ENCODE measurements around the gene RBM38.
A peak's percentile ranks its signal among the peaks of the same experiment; 100 is the strongest.

RBM38 gene

DNA sequence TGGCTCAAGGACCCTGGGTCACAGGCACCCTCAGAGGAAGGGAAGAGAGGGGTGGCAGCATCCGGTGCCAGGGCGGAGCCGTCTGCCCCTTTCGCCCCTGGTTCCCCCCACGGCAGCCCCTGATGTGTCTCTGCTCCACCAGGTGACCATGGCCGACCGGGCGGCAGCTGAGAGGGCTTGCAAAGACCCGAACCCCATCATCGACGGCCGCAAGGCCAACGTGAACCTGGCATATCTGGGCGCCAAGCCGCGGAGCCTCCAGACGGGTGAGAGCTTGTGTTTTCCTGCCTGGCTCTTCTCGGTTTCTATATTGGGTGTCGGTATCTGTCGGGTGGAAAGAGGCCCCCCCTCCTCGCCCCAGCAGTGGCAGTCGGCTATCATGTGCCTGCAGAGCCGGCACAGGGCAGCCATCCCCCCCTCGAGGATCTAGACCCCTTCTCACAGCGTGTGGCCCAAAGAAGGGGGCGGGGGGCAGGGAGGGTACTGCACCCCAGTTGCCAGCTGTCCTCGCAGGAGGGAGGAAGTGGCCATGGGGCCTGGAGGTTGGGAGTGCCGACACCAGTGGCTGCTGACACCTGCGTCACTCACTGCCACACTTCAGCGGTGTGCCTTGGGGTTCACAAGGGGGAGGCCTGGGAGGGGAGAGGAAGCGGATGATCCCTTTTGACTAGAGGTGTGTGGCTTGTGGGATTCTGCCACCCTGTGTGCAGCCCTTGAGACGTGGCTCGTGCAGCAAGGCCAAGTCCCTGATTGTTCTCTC lies 1.5 kb downstream of the RBM38 start:
- DNase-seq, result no peak

DNA sequence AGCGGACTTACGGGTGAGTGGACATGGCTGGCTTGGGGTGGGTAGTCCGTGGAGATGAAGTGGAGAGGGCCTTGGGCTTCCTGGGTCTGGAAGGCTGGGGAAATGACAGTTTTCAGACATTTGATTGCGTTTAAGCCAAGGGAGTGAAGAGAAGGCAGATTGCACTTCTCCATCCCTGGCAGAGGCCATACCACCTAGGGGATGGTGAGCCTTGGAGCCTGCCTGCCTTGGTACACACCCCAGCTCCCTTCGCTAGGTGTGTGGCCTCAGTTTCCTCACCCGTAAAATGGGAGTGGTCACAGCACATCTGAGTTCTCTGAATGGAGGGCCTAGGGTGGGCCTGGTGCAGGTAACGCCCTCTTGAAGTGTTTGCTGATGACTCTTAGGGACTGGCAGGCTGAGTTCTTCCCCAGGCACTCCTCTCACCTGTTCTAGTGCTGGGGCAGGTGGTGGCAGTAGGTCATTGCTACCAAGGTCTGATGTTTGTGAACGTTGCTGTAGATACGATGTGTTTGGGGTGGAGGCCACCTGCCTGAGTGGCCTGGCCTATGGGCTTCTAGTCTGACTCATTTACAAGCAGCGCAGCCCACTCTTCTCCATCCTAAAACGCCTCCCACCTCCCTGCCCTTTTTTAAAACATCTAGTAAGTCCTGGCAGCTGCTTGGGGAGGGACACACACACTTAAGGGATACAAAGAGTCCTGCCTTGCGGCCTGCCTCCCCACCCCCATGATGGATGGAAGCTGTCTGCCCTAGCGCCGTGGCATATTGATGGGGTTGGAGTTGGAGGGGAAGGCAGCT lies 2.3 kb downstream of the RBM38 start:
- peak; percentile 89 for DNase-seq

DNA sequence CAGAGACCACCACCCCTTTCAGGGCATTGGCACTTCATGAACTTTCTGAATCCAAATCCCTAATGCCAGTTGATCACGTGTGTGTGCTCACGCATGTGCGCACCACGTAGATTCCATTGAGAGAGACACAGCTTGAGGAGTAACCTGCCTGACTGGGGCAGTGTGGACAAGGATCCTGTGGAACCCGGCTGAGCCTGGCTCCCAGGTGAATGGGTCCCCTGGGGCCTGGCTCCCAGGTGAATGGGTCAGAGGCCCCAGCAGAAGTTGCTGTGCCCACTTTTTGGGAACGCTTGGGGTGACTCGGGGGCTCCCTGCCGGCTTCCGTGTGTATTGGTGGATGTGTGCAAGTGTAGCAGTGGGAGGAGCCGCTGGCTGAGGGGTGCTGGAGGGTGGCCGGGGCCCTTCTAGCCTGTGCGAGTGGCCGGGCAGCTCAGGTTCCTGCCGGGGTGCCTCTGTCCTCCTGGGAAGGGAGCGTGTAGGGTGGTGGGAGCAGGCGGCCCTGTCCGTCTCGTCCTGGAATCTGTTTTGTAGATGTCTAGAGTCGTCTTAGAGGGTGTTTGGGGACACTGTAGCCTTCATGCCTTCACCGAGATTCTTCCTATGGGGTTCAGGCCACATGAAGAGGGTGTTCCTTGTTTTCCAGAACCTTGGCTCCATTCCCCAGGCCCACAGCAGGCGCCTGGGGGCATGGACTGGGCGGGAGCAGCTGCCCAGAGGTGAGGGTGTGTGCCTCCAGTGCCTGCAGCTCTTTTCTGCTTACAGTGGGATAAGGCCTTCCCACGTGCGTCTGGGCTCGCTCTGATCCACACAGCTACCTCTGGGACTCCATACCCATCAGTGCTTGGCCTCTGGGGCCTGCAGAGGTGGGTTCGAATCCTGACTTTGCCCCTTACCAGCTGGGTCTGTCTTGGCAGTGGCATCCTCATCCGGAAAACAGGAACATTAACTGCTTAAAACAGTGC lies 3.2 kb downstream of the RBM38 start:
- DNase-seq, result no peak

DNA sequence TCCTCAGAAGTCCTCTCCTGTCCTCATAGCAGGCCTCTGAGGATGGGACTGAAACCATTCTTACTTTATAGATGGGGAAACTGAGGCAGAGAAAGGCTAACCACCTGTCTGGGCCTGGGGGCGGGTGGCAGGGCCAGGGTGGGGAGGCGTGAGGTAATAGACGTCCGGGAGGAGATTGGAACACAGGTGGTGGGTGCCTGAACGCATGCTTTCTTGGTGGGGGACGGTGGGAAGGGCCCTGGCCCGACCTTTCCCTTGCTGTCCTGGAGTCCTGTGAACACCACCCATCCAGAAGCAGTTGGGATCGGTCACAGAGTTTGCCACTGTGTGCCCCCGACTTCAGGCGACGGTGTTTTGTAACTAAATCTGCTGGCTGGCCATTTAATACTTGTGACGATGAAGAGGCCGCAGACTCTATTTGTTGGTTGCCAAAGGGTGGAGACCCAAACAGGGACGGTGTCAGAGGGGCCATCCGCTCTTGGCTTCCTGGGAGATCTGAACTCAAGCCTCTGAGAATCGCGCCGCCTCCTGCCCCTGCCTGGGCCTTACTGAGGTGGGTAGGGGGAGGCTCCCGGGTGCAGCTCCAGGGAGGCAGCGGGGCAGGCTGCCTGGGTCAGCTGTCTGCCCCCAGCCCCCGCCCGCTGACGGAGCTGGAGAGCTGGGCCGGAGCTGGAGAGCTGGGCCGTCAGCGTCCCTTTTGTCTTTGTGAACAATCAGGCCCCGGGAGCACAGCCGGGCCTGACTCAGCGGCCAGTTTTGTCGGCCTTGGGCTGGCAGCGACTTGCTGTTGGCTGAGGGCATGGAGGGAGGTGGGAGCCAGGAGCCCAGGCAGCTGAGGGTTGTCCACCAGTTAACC lies 4.1 kb downstream of the RBM38 start:
- no peak for DNase-seq

DNA sequence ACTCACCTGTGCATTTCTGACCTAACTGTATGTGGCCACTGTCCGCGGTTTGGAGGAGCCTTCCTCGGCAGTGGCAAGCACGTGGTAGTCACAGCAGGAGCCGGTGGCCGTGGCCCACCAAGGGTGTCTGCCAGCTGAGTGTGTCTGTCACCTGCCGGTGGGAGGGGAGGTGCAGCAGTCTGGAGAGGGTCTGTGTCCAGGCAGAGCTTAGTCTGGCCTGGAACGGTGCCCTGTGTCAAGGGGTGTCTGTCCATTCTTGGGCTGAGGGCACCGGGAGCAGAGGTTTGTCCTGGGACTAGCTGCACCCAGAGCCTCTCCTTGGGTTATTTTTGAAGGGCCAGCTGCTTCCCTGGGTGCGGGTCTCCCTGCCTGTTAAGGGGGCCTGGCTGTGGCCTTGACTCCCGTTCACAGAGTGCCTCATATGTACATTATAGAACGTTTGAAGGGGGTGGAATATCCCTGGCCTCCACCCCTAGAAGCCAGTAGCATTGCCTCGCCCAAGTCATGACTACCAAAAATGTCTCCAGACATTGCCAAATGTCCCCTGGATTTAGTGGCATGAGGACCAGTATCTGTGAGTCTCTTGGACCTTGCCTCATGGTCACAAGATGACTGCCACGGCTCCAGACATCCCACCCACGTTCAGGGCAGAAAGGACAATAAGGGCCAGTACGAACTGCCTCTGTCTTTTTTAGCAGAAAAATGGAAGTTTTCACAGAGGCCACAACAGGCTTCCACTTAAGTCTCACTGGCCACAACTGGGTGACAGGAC lies 5.2 kb downstream of the RBM38 start:
- DNase-seq, result no peak

DNA sequence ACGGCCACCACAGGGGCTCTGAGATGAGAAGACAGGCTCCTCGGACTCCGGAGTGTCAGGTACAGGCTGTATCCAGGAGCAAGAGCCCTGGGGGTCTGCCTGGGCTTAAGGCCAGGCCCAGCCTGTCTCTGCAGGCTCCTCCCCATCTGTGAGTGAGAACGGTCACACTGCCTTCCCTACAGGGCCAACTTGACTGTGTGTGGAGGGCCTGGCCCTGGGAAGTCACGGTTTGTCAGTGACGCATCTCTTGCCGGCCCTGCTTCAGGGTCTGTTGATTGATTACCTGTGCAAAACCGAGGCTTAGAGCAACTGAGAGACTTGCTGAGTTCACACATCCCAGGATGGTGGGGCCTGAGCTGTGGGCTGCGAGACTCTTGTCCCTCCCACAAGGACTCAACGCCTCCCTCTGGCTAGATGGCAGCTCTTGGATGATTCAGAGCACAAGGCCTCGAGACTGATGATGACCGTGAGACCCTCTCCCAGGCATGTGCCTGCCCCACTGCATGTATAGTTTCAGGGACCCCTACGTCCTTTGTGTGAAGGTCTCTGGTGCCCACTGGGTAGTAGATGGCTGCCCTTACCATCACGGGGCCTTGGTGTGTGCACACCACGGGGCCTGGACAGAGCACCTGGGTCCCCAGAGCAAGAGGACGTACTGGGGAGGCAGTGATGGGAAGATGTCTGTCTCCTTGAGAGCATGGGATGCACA lies 5.9 kb downstream of the RBM38 start:
- DNase-seq, result no peak

DNA sequence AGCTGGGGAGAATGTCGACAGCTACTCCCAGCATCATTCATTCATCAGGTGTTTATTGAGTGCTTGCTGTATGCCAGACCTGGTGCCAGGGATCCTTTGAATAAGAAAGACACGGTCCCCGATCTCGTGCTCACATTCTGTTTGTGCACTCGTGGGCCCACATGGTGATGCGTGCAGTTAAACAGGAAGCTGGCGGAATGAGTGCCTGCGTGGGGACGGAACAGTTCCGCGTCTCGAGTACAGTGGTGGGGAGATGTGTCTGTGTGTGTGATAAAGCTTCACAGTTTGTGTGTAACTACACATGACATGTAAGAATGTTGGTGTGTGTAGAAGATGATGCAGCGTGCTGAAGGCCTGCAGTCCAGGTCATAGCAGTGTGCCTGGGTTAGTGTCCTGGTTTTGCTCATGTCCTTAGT lies 6.5 kb downstream of the RBM38 start:
- no peak for DNase-seq

DNA sequence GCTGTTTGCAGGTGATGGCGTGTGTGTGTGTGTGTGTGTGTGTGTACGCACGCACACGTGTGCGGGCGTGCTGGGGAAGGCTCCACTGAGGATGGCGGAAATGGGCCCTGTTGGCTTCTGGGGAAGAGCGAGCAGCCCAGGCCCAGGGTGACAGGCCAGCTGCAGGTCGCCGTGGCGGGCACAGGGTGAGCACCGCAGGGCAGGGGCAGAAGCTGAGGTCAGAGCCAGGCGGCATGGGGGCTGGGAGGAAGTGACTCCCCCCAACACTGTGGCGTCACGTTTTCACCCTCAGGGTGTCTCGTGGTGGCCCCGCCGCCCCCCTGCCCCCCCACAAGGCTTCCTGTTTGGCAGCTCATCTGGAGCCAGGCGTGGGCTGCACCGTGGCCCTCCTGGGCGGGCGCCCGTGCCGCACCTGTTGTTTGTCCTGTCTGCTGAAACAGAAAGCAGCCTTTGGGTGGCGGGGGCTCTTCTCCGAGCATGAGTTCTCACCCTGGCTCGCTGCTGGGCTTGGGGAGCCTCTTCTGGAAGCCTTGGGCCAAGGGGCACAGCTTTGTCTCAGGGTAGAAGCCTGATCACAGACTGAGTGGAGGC lies 7.1 kb downstream of the RBM38 start:
- DNase-seq, result peak; percentile 99

DNA sequence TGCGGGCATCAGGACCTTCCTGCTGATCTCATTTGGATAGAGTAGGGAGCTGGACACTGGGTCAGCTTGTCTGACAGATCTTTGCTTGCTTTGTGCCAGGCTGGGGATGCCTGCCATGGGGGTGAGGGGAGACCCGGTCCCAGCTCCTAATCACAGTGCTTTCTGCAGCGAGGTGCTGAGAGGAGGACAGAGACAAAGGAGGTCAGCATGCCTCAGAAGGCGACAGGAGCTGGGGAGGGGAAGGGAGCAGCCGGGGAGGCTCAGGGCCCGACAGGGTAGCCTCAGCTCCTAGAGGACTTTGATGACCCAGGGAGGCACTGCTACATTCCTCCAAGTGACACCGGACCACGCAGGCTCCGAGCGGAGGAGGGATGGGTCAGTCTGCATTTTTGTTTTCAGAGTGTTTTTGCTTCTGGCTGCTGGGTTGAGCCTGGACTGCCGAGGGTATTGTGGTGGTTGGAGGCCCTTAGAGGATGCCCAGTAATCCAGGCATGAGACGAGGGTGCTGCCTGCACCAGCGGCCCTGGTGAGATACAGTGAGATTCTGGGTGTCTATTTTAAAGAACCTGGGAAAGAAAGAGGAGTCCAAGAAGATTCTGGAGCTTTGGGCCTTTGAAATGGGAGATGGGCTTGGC lies 7.8 kb downstream of the RBM38 start:
- no peak for DNase-seq

DNA sequence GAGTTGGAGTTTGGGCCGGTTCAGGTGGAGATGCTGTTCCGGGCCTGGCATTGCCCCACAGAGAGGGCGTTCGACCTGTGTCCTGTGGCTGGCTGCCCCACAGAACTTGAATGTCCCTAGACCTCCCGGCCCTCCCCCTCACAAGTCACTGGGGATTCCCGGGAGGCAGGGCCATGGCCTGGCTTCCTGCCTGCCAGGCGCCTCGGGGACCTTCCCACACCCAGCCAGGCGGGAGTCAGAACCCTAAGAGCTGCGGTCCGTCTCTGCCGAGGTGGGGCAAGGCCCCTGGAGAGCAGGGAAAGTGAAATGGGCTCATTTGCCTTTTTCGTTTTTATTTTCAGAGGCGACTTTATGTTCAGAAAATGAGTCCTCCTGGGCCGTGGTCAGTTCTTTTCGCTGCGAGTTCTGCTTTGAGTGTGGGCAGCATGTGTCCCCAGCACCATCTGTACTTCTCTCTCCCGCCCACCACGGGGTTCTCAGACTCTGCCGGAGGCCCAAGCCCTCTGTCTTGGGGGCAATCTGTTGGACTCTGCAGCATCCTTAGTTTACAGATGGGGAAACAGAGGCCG lies 8.5 kb downstream of the RBM38 start:
- no peak for DNase-seq

DNA sequence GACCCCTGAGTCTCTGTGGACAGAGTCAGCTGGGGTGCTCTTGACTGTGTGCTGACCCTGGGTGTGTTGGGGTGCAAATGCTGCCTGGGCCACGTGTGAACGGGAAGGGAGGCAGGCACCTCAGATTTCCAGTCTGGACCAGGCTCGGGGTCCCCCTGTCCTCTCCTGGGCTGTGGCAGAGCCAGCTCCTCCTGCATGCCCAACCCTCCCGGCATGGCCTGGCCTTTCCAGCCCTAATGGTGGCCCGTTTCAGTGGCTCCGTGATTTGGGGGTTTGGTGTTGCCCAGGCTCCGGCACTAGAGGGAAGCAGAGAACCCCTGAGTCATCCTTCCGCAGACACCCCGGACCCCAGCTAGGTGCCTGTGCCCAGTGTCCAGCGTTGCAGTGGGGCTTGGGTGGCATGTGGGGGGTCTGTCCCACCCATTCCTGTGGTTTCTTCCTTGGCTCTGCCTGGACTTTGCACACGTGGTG lies 9.1 kb downstream of the RBM38 start:
- DNase-seq, result no peak

DNA sequence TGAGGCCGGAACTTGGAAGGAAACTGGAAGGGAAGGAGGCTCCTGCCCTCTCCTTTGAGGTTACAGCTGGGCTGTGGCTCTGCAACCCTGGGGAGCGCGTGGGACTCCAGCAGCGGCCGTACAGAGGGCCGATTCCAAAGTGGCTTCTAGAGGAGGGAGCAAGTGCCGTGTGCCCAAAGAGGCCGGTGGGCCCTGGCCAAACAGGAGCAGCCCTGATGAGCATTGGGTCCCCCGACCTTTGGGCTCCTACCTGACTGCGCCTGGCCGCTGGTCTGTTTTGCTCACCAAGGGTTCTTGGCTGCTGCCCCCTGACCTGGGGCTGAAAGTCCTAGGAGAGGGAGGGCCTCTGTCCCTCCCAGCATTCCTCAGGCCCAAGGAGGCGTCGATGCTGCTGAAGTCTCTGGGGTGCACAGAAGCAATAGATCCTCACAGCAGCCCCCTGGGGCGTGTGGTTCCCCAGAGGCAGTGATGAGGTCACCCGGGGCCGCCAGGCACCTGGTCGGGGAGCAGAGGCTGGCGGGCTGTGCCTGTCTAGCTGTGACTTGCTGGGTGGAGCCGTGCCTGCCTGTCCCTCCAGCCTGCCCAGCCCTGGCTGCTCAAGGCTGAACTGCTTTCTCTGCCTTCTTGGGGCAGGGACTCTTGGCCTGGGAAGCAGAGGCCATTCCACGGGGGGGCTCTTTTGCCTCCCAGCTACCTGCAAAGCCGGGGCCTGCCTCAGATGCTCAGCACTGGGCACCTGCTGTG lies 9.8 kb downstream of the RBM38 start:
- DNase-seq, result no peak

DNA sequence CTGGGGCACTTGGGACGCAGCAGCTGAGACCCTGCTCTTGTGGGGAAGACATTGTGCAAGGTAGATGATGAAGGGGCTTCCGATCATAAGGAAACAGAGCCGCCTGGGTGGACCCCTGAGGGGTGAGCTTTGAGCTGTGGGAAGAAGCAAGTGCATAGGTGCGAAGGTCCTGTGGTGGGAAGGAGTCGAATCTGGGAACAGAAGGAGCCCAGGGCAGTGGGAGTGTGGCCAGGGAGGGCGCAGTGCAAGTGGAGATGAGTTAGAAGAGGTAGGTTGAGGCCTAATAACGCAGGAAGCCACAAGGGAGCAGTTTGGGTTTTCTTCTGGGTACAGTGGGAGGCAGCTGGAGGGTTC lies 10.3 kb downstream of the RBM38 start:
- DNase-seq, result no peak

DNA sequence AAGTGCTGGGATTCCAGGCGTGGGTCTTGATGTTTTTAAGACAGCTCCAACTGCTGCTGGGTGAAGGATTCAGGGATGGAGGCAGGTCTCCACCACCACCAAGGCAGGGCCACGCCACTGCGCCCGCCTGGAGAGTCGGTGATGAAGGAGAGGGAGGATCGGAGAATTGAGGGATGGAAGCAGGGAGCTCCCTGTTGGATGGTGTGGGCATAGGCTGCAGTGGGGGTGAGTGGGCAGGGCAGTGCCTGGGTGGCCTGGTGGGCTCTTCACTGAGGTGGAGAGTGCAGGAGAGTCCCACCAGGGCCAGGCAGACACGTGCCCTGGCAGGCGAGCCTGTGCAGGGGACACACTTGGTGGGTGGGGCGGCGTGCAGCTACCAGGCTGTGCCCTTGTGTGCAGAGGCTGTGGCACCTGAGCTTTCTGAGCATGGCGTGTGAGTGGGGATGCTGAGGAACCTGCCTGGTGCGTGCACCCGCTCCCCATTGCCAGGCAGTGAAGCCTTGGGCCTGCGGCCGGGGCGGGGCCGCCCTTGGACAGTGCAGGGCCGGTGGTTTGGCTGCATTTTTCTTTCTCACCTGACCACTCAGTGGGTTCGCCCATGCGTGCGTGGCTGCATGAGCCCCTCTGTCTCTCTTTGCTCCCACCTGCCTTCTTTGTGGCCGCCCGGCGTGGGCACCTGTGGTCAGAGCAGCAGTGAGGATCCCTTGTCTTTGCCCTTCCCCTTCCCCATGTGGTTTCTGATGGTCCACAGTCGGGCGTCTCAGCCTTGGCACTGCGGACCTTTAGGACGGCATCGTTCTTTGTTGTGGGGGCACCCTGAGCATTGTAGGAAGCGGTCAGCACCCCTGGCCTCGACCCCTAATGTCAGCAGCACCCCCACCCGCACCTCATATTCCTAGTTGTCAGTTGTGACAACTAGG lies 11.3 kb downstream of the RBM38 start:
- DNase-seq, result no peak

DNA sequence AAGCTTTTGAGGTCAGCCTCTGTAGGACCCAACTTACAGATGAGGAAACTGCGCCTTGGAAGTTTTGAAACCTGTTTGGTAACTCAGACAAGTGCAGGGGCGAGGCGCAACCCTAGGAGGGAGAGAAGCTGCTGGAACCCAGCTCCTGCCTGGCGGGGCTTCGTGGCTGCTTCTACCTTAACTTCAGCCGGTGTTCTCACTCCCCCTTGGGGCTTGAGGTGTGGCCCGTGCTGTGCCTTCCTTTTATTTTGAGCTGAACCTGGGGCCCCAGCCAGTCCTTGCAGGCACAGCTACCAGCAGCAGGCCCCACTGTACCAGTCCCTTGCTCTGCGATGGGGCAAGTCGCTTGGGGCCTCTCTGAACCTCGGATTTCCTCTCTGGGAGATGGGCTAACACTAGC lies 12.0 kb downstream of the RBM38 start:
- DNase-seq, result no peak

DNA sequence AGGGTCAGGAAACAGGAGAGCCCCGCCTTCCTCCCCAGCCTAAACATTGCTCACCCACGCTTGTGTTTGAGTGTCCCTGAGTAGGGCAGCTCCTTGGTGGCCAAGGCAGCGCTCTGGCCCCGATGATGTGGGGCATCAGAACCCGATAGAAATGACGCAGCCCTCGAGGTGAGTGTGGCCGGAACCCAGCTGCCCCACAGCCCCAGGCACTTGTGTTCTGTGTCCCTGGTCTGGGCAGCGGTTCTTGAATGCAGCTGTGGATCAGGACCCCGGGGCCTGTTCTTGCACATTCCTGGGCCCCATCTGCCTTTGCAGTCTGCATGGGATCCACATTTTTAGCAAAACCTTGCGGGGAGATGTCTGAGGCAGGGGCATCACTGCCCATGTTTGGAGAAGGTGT lies 12.8 kb downstream of the RBM38 start:
- DNase-seq, result no peak

DNA sequence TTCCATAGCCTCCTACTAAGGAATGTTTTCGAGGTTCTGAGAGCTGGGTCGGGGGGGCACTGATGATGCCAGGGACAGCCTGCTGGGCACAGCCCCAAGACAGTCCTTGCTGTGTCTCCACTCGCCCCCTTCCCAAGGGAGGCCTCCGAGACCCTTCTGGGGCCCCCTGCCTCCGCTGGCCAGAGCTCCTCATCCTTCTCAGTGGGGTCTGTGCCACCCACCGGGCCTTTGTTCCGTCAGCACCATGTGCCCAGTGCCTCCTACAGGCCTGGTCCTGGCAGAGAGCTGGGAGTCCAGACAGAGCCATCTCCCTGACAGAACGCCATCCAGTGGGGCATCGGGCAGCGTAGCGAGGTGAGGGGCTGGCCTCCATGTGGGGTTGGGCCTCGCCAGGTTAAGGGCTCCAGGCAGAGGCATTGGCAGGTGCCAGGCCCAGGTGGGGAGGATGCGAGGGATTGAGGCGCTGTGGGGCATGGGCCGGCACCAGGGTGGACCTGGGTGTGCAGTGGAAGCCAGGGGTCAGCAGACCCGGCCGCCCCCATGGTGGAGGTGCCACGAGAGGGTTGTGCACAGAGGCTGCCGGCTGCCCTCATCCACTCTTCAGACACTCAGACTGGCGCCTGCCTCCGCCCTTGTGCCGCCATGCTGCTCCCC lies 13.3 kb downstream of the RBM38 start:
- no peak for DNase-seq

Data from NCI-H1417 treated with DMSO at 0.1 percent for 48 hours (cell line).